Measurements from ENCODE around the gene LILRA5.
"Not testable (repeated sequence)": the region's sequence is repeated elsewhere in the genome, so short reads cannot be mapped to it uniquely, and the experiment has no call there.

LILRA5 gene

DNA sequence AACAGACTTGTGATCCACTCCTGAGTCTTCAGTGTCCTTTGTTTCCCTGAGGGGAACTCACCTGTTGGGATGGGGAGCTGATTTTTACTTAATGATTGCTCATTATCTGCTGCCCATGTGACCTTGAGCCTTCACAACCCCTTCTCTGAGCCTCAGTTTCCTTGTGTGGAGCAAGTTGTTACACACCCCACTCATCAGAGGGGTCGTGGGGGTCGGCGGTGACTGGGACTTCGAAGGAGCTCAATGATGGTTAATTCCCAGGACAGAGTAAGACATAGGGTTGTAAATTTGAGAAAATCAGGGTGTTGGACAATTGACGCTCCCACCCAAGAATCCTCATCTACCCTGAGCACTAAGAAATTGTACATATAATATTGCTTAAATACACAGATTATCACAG, 13.5 kb downstream of the LILRA5 start:
- DNase-seq: no peak

DNA sequence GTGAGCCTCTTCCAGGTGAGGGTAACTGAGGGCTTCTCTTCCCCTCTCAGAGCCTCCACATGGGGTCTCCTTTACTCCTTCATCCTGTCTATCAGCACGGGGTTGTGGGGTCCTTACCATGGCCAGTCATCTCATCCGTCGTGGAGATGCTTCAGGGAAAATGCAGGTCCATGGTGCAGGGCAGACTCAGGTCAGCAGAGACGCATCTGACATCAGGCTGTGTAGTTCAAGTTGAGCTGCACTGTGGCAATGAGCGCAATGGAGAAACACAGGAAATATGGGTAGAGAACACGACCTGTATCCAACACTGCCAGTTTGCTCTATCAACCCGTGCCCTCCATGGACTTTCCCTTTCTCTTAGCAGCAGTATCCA, 13.9 kb downstream of the LILRA5 start:
- DNase-seq: no peak

DNA sequence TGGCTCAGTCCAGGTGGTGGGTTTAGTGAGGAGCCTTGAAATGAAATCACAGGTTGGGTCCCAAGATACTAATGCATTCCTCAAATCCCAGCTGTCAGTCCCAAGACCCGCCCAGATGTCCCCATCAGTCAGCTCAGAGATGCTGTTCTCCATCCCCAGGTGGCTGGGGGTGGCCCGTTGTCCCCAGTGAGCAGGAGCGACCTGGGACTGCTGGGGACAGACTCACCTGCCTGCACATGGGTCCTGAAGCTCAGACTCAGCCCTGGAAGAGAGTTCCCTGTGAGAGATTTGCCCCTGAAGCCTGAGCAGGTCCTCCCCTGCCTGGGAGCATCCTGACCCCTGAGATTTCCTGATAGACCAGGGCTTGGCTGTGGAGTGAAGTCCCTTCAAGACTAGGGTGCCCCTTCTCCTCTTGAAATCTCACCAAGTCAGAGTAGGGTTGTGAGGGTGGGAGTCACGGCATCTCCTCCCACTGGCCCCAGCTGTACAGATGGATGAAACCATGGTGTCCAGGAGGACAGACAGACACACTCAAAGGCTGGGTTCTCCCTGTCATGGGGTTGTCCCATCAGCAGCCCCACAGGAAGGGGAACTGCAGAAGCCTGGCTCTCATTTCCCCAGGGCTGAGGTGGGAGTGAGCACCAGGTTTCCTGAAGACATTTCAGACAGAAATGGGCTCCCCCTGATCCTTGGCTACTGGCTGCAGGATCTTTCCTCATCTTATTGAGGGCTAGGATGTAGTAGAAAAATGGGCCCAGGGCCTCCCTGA, 14.4 kb downstream of the LILRA5 start:
- DNase-seq: no peak

DNA sequence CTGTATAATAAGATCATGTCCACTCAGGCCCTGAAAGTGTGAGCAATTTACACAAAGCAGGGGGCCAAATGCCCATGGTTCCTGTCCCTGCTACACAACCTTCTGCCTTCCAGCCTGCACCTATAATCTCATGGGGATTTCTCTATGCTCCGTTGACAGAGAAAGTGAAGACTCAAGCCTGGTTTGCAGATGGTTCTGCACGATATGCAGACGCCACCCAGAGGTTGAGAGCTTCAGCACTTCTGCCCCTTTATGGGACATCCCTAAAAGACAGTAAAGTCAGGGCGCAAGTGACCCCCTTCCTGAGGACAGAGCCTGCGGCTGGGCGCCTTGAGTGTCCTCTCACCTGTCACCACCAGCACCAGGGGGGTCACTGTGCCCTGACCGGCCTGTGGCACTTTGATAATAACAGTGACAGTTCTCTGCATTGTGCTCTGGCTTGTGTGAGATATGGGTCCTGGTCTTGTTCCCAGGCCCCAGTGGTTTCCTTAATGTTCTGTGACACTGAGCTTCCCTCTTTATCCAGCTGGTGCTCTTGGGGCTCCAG, 15.1 kb downstream of the LILRA5 start:
- no peak for DNase-seq

DNA sequence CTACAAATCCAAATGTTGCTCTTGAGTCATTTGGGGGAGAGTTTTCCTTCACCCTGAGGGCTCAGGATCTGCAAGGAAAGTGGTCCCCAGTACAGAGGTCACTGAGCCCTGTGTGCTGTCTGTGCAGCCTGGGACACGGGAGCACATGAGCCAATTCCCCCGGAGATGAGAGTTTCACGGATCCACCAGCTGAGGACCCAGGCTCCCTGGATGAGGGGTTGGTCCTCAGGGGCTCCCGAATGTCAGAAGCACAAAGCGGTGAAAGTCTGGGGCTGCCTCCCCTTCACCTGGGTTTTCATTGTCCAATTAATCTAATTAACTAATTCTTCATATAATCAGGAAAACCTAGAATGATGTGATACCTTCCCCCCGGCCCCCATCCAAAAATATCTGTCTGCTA, 18.4 kb downstream of the LILRA5 start:
- no peak for DNase-seq

DNA sequence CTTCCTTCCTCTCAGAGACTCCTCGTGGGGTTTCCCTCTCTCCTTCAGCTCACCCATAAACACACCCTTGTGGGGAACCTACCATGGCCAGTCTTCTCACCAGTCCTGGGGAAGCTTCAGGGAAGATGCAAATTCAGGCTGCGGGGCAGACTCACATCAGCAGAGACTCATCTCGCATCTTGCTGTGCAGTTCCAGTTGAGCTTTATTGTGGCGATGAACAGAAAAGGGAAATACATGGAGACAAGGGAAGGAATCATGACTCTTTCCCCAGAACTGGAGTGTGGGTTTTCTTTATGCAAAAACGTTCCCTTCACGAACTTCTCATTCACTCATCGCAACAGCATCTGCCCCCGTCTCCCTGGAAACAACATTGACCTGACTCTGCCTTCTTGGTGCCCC, 23.8 kb downstream of the LILRA5 start:
- DNase-seq: not testable (repeated sequence)

DNA sequence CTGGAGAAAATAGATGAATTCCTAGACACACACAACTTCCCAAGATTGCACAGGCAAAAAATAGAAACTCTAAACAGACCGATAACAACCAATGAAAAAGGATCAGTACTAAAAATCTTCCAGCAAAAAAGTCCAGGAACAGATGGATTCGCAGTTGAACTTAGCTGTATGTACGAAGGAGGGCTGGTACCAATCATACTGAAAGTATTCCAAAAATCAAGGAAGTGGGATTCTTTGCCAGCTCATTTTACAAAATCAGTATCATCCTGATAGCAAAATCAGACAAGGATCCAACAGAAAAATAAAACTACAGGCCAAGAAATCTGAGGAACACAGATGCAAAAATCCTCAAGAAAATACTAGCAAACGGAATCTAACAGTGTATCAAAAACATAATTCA, 25.5 kb downstream of the LILRA5 start:
- DNase-seq: no peak

DNA sequence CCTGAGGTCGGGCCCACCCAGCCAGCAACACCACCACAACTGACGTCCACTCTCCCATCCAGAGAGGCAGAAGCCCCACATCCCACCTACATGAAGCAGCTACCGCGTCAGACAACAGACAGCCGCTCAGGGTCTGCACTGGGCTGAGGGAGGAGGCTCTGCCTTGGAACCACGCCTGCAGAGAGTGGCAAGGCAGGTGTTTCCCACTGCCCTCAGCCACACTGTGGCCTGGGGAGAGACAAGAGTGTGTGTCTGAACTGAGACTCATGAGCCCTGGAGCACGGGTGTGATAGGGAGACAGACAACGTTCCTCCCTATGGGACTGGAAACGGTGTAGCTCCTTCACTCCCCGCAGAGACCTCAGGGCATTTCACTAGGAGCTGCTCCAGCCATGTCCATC, 26.7 kb downstream of the LILRA5 start:
- DNase-seq: not testable (repeated sequence)

DNA sequence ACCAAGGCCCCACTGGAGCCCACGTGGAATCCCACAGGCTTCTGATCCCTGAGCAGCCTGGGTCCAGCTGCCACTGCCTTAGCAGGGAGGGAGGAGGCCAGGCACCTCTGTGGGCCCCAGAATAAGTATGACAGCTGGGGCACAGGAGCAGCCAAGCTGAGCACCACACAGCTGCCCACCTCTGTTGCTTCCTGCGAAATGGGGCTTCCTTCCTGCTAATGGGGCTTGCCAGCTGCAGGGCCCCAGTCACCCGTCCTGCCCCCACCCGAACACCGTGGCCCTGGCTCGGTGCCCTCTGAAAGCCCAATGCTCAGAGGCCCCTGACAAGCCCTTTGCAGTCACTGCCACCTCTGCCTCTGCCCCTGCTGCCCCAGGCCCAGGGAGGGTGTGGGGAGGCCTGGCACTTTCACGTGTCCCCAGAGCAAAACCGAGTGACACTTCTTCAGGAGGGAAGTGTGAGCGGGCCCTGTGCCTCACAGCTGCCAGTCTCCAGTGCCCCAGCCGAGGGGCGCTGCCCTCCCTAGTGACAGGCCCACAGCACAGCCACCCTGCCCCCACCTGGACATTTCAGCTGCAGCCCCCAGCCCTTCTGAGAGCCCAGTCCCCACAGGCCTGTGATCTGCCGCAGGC, 27.4 kb downstream of the LILRA5 start:
- DNase-seq: not testable (repeated sequence)

DNA sequence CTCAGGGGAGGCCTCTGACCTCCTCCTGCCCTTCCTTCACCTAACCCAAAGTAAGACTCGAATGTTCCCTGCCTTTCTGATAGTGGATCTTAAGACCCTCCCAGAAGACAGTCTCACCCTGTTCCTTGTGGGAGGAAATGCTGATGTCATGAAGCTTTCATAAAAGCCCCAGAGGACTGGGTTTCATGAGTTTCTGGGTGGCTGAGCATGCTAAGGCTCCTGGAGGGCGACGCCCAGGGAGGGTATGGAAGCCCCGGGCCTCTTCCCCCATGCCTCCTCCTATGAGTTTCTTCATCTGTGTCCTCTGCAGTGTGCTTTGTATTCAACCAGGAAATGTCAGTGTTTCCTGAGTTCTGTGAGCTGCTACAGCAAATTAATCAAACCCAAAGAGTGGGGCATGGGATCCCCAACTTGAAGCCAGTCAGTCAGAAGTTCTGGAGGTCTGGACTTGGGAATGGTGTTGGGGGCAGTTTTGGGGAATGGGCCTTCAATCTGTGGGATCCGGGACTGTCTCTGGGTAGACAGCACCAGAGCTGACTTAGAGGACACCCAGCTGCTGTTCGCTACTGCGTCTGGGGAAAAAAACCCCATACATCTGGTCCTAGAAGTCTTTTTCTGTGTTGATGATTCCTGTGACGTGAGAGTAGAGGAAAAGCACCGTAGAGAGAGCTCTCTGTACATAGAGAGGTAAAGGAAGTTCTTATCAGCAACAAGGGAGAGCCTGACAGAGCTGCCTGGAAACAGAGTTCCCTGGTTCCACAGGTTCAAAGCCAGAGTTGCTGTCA, 30.1 kb downstream of the LILRA5 start:
- no peak for DNase-seq

DNA sequence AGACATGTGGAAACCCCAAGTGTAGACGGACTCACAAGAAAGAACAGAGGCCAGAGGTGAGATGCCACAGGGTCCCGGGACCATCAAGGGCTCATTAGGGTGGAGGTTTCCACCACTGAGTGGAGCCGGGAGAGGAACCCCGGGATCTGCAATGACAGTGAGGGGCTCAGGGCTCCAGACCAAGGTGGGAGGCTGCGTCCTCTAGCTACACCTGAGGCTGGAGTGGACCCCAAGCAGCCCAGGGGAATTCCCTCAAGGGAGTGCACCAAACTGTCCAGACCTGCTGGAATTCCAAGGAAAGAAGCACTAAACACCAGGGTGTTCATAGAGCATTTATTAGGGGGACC, 31.3 kb downstream of the LILRA5 start:
- DNase-seq: not testable (repeated sequence)

DNA sequence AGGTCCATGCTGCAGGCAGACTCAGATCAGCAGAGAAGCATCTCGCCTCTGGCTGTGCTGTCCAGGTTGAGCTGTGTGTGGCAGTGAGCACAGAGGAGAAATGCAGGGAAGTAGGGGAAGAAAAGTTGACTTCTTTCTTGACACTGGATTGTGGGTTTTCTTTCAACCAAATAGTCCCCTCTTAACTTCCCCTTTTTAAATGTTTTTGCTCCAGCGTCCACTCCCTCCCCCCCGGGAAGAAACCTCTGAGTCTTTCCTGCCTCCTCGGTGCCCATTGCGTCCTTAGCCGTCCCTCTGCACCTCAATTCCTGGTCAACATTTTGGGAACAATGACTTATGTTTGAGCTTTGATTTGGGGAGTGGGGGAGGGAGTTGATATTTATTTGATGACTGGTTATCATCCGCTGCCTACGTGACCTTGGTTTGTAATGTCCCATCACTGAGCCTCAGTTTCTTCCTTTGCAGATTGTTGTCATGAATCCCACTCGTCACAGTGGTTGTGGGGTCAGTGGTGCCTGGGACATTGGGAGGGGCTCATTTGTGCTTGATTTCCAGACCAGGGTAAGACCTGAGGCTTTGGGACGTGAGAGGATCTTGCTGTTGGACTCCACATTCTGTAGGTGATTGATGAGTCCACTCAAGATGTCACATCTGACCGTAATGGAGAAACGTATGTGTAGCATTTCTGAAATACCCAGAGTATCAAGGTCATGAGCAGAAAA, 31.8 kb downstream of the LILRA5 start, which contains the start of gene LILRB2:
Gene LILRB2, minus strand, starts transcription at position 104 of the 722 bp plus-strand sequence. CDS start 614 bp downstream, outside the sequence.
- DNase-seq: no peak

DNA sequence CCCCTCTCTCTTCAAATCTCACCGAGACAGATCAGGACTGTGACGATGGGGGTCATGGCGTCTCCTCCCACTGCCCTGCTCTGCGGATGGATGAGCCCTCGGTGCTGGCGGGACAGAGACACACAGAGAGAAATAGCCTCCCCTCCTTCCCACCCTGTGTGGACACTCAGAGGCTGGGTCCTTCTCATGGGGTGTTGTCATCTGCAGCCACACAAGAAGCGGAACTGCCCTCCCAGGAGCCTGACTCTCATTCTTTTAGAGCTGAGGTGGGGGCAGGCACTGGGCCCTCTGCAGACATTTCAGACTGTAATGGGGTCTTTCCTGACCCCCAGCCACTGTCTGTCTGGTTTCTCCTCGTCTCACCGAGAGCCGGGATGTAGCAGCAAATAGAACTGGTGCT, 32.5 kb downstream of the LILRA5 start:
- DNase-seq: not testable (repeated sequence)

DNA sequence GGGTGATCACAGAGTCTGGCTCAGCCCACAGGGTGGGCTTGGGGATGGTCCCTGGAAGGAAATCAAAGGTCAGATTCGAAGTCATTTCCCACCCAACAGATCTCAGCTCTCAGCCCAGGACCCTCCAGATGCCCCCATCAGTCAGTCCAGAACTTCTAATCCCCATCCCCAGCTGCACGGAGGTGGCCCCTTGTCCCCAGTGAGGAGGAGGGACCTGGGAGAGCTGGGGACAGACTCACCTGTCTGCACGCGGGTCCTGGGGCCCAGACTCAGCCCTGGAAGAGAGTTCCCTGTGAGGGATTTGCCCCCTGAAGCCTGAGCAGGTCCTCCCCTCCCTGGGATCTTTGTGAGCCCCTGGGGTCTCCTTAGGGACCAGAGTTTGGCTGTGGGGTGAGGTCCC, 32.9 kb downstream of the LILRA5 start:
- DNase-seq: not testable (repeated sequence)

DNA sequence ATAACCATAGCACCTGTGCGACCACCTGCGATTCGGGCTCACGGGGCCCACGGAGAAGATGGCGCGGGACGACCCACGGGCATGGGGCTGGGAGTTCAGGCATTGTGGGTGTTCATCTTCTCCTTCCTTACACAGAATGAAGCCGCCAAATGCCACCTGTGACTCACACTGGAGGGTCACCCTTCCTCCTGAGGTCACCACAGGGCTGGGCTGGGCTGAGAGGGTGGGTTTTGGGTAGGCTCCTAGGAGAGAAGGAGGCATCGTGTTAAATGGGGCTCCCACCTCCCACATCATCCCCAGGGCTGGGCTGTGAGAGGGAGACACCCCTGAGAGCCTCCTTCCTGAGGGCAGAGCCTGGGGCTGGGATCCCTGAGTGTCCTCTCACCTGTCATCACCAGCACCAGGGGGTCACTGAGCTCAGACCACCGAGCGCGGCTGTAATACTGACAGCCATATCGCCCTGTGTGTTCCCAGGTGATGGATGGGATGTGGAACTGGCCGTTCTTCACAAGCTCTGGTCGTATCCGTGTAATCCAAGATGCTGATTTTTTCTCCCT, 33.5 kb downstream of the LILRA5 start:
- no peak for DNase-seq

DNA sequence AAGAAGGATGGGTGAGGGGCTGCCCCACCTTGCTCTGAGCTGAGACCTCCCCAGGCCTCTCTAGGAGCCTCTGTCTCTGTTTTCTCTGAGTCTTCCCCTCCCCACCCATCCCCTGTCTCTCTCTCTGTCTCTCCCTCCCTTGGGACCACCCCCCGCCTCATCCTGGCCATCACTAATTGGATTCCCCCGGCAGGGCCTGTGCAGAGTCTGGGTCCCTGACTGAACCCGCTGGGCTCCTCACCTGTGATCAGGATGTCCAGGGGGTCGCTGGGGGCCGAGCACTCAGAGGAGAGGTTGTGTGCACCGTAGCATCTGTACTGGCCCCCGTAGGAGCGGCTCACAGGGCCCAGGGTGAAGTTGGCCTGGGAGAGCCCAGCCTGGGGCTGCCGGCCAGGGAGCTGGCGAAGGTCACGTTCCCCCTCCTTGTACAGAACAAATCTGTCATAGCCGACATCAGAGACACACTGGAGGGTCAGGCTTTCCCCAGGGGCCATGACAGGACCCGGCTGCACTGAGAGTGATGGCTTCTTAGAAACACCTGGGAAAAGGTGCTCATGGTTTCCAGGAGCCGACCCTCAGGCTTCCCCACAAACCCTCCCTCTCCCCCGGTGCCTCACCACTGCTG, 34.3 kb downstream of the LILRA5 start:
- DNase-seq: not testable (repeated sequence)

DNA sequence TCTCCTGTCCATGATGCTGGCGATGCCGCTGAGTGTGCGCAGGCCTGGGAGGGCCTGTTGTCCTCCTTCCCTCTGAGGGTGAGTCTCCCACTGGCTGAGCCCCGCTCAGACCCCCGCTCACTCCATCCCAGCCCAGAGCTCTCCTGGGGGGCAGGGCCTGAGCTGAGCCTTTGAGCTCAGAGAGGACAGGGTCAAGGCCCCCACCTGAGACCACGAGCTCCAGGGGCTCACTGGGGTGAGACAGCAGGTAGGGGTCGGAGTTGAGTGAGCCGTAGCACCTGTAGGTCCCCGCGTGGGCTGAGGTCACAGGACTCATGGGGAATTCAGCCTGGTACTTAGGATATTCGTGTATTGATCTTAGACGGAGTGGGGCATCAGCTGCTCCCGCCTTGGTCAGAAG, 34.9 kb downstream of the LILRA5 start:
- not testable (repeated sequence) for DNase-seq

DNA sequence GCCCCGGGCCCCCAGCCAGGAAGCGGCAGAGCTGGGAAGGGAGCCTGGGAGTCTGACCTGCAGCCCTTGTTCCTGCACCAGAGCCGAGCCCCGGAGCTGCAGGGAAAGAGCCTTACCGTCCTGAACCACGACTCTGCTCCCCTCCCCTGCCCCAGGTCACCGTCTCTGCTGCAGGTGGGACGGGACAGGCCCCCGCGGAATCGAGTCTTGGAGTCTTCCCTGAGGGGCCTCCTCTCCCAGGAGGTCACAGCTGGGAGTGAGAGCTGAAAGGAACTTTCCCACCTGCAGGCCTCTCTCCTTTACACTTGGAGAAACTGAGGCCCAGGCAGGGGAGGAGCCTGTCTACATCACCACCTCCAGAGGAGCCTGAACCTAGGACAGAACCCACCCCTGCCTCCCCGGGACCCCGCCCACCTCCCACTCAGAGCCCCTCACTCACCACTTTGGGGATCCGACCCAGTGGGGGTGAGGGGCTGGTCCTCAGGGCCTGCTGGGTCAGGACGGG, 35.8 kb downstream of the LILRA5 start:
- not testable (repeated sequence) for DNase-seq

DNA sequence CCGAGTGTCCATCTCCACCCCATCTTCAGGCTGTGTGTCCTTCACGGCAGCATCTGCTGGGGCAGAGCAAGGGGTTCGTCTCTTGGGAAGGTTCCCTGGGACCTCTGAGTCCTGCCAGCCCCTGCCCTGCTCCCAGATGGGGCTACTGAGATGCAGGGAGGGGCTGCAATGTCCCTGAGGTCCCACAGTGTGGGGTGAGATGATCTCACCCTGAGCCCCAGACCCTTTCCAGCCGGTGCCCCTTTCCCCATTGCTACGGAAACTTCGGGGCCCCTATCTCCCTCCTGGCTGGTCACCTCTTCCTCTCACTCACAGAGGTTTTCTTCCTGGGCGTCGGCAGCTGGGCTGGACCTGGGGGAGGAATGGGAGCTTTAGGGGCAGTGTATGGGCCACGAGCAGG, 37.0 kb downstream of the LILRA5 start:
- no peak for DNase-seq

DNA sequence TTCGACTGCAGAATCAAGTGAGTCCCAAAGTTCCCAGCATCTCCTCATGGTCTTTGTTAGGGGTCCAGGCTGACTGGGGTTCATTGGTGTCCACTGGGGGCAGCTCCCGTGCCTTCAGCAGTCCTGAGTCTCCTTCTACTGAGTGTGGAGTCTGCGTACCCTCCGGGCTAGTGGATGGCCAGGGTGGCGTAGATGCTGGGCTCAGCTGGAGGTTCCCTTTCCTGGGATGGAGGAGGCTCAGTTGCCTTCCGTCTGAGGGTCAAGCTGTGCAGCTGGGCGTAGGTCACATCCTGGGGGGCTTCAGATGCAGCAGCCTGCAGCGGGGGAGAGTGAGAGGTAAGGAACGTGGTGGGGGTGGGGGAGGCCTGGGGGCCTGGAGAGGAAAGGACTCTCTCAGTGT, 38.5 kb downstream of the LILRA5 start:
- DNase-seq: not testable (repeated sequence)

DNA sequence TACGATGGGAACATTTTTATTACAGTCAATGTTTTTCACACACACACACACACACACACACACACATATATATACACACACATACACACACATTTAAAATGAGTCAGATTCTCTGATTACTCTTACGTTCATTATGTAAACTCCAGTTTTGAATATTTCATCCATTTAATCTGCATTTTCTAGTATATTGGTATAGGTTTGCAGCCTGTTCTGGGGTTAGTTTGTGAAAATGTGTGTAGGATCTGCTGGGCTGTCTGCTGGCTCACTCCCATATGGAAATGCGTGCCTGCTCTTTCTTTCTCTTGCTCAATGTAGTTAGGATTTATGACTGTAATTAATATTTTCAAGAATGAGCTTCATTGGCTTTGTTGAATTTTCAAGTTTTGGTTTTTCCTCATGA, 39.1 kb downstream of the LILRA5 start:
- DNase-seq: no peak

DNA sequence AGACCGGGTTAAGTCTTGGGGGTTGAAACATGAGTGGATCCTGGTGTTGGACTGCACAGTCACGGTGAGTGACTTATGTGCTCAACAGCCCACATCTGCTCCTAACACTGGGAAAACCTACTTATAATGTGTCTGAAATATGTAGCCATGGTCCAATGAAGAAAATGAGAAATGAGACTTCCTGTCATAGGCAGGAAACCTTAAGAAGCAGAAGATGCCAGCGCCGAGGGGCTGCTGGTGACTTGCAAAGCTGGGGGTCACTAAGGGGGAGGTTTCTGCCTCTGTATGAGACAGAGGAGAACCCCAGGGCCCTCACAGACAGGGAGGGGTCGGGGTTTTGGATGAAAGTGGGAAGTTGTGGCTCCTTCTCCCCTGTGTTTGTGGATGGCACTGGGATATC, 40.8 kb downstream of the LILRA5 start:
- not testable (repeated sequence) for DNase-seq

All from NCI-H1436 (cell line).